Fibroblast of lung (primary cell): Measurements from ENCODE around the gene RAB13.

ENCODE experiments used
- CTCF ChIP-seq, 2 donors: IDR thresholded peaks in 1 of 2; conservative IDR thresholded peaks in 1 of 2; 1 replicate in 1 of 2; 2 replicates in 1 of 2; pipeline ENCODE4 v1.5.1; 2011 to 2012; ENCODE audit warnings: low read length in 2 of 2, control low read depth in 1 of 2, inconsistent platforms in 1 of 2, low read depth in 1 of 2, mild to moderate bottlenecking in 1 of 2
- EZH2 ChIP-seq: IDR thresholded peaks from 2 replicates; pipeline ENCODE4 v1.5.1; 2012; ENCODE audit warnings: low read length, control low read depth, mild to moderate bottlenecking; ENCODE audit errors: missing control alignments

- TF ChIP-seq CTCF (conservative IDR thresholded peaks at IDR 0.05 in 1 of 2, IDR thresholded peaks at IDR 0.05 in 1 of 2; ENCODE audit: low read depth in 1 of 2, low read length in 2 of 2) (no peak), EZH2 (no peak)
Measured at GRCh38 chr1:153958111-153958960, 27.8 kb downstream of the RAB13 start, which contains the start of gene CRTC2.
